Activated CD8-positive, alpha-beta T cell treated with anti-CD3 and anti-CD28 coated beads, Interleukin-2, amount 10 ng/mL, durations not matched to agents 7 days and 5 days (primary cell): ENCODE results near the gene SUCLG2. TPM values are rescaled to one million over a fixed set of nuclear protein-coding genes. Genes with fewer than 3 reads are reported as not detected.

Experiments
- ATAC-seq: fragments of 150-1000 bp; cut with Tn5 transposase; one replicate; pipeline ENCODE4 v1.10.0; 2021; ENCODE audit warnings: moderate library complexity
- CTCF ChIA-PET: fragments of 350-600 bp; sonication (Branson Sonifier 250); formaldehyde crosslinking; loops from one replicate; lab custom pipeline; 2021; ENCODE audit warnings: antibody characterized with exemption; lab: Charles Lee
- POLR2A ChIA-PET: fragments of 350-600 bp; sonication (Branson Sonifier 250); formaldehyde crosslinking; loops from one replicate; lab custom pipeline; 2021; ENCODE audit warnings: antibody characterized with exemption; lab: Charles Lee
- DNase-seq: peaks from one replicate; pipeline ENCODE4 v3.0.0-alpha.2; 2020
- H3K27ac Mint-ChIP-seq: one replicate; pipeline ENCODE4 v1.8.0; 2021; ENCODE audit warnings: mild to moderate bottlenecking, mixed read lengths
- H3K27me3 Mint-ChIP-seq: one replicate; pipeline ENCODE4 v1.8.0; 2021; ENCODE audit warnings: low read depth, mixed read lengths
- H3K36me3 Mint-ChIP-seq: one replicate; pipeline ENCODE4 v1.8.0; 2021; ENCODE audit warnings: low read depth, mixed read lengths
- H3K4me1 Mint-ChIP-seq: one replicate; pipeline ENCODE4 v1.8.0; 2021; ENCODE audit warnings: low read depth, mixed read lengths
- H3K4me3 Mint-ChIP-seq: one replicate; pipeline ENCODE4 v1.8.0; 2021; ENCODE audit warnings: mild to moderate bottlenecking, mixed read lengths
- H3K9me3 Mint-ChIP-seq: one replicate; pipeline ENCODE4 v1.8.0; 2022; ENCODE audit warnings: mixed read lengths; ENCODE audit not compliant: insufficient read depth
- total RNA-seq, 2 experiments: library from RNA; stranded (reverse); gene quantifications; one replicate each; pipeline ENCODE4 v1.2.3, GENCODE V29; 2021

SUCLG2 gene
- total RNA-seq, 2 experiments from 2014 or later, result 51.7 to 55.0 TPM

- ATAC-seq, result no peak
- Mint-ChIP-seq H3K4me3 (no peak overlapping the region), H3K36me3 (peaks cover 82% of the 10 kb centered on the region), H3K27ac (no peak overlapping the region), H3K9me3 (peaks cover 4% of the 10 kb centered on the region), H3K4me1 (peaks cover 24% of the 10 kb centered on the region), H3K27me3 (no peaks in the 10 kb centered on the region)
- no peak for DNase-seq
- ChIA-PET POLR2A (no interaction called here), CTCF (interaction anchor here (1.1 kb wide), 1 partner anchor 16 kb away, joined by 4 read pairs; no protein-coding TSS in a partner anchor)
Measured at GRCh38 chr3:67609709-67610108, 44.7 kb downstream of the SUCLG2 start.

GRCh38 chr3:67608034-67608433, 46.4 kb downstream of the SUCLG2 start:
- Mint-ChIP-seq H3K9me3 (peaks cover 1% of the 10 kb centered on the region), H3K36me3 (peaks cover 83% of the 10 kb centered on the region), H3K4me1 (peaks cover 37% of the 10 kb centered on the region), H3K4me3 (no peak overlapping the region), H3K27ac (no peak overlapping the region), H3K27me3 (no peaks in the 10 kb centered on the region)
- ChIA-PET CTCF (interaction anchor here (1.5 kb wide), 1 partner anchor 10 kb away, joined by 3 read pairs; no protein-coding TSS in a partner anchor), POLR2A (interaction anchor here (1.0 kb wide), 1 partner anchor 47 kb away, joined by 4 read pairs; no protein-coding TSS in a partner anchor)
- no peak for DNase-seq
- ATAC-seq, result no peak

- Mint-ChIP-seq H3K4me3 (no peak overlapping the region), H3K27me3 (no peaks in the 10 kb centered on the region), H3K9me3 (no peaks in the 10 kb centered on the region), H3K27ac (no peak overlapping the region), H3K36me3 (peaks cover 73% of the 10 kb centered on the region), H3K4me1 (peaks cover 47% of the 10 kb centered on the region)
- ChIA-PET POLR2A (no interaction called here), CTCF (no interaction called here)
- ATAC-seq (no peak), DNase-seq (no peak)
Measured at GRCh38 chr3:67605377-67605776, 49.0 kb downstream of the SUCLG2 start.

DNA sequence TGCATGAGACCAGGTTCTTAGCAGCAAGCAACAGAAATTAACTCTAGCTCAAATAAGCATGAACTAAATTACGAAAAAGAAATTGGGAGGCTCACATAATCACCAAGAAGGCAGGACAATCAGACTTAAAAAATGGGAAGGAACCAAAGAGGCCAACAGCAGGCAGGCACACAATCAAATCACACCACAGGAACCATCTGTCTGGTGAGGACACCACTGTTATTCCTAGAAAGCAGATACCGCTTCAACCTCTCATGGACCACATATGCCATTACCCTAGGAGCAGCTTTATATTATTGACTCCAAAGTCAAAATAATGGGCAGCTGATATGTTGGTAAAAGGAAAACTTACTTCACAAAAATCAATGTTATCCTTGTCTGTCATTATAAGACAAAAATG, 51.6 kb downstream of the SUCLG2 start:
- CTCF ChIA-PET, result interaction anchor here (1.0 to 1.5 kb wide), 4 partner anchors 10 to 49 kb away, joined by 3 to 4 read pairs (median 3); no protein-coding TSS in a partner anchor
- POLR2A ChIA-PET, result no interaction called here
- H3K4me3 Mint-ChIP-seq, result peak overlapping the region; percentile 46
- H3K36me3 Mint-ChIP-seq, result peaks cover 69% of the 10 kb centered on the region
- DNase-seq (no peak), ATAC-seq (no peak)
- peak overlapping the region; percentile 62 for H3K27ac Mint-ChIP-seq
- H3K9me3 Mint-ChIP-seq, result no peaks in the 10 kb centered on the region
- H3K27me3 Mint-ChIP-seq, result no peaks in the 10 kb centered on the region
- peaks cover 66% of the 10 kb centered on the region for H3K4me1 Mint-ChIP-seq

- Mint-ChIP-seq H3K9me3 (no peaks in the 10 kb centered on the region), H3K4me1 (peaks cover 71% of the 10 kb centered on the region)
- ATAC-seq, result peak; percentile 90
Measured at GRCh38 chr3:67601919-67602608, 52.3 kb downstream of the SUCLG2 start.

DNA sequence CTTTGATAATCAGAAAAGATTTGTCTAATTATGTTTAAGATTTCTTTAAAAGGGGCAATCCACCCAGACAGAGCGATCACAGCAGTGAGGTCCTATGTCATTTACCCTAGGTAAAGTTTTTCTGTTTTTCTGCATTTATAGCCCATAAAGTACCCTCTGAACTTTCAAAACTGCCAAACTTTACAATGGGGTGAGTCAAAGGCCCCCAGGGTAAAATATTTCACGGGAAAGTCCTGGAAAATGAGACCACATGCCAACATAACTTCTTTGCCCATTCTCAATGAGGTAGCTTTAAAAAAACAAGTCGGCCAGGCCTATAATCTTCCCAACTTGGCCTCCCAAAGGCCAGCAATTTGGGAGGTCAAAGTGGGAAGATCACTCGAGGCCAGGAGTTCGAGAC, 53.0 kb downstream of the SUCLG2 start:
- H3K9me3 Mint-ChIP-seq, result no peaks in the 10 kb centered on the region
- H3K27ac Mint-ChIP-seq, result peak overlapping the region; percentile 48
- DNase-seq (no peak), ATAC-seq (no peak)
- peaks cover 77% of the 10 kb centered on the region for H3K4me1 Mint-ChIP-seq
- POLR2A ChIA-PET, result no interaction called here
- H3K27me3 Mint-ChIP-seq, result no peaks in the 10 kb centered on the region
- CTCF ChIA-PET, result interaction anchor here (0.7 to 1.5 kb wide), 2 partner anchors 11 to 13 kb away, joined by 3 to 4 read pairs; no protein-coding TSS in a partner anchor
- H3K4me3 Mint-ChIP-seq, result peak overlapping the region; percentile 12
- peaks cover 68% of the 10 kb centered on the region for H3K36me3 Mint-ChIP-seq

More at GRCh38 chr3:67601919-67602608, 52.3 kb downstream of the SUCLG2 start:
- Mint-ChIP-seq H3K27ac (peak overlapping the region; percentile 75), H3K36me3 (peaks cover 67% of the 10 kb centered on the region), H3K27me3 (no peaks in the 10 kb centered on the region), H3K4me3 (peak overlapping the region; percentile 46)
- DNase-seq, result peak; percentile 51
- POLR2A ChIA-PET, result interaction anchor here (0.9 kb wide), 1 partner anchor 54 kb away, joined by 3 read pairs; no protein-coding TSS in a partner anchor
- CTCF ChIA-PET, result interaction anchor here (0.7 to 1.5 kb wide), 4 partner anchors 11 to 34 kb away, joined by 3 to 4 read pairs (median 3); no protein-coding TSS in a partner anchor

GRCh38 chr3:67599821-67600220, 54.6 kb downstream of the SUCLG2 start:
- DNase-seq, result no peak
- ATAC-seq, result no peak
- no peaks in the 10 kb centered on the region for H3K9me3 Mint-ChIP-seq
- CTCF ChIA-PET, result interaction anchor here (0.7 to 1.0 kb wide), 2 partner anchors 12 to 19 kb away, joined by 3 read pairs; no protein-coding TSS in a partner anchor
- no peak overlapping the region for H3K27ac Mint-ChIP-seq
- H3K4me1 Mint-ChIP-seq, result peaks cover 76% of the 10 kb centered on the region
- POLR2A ChIA-PET, result no interaction called here
- no peaks in the 10 kb centered on the region for H3K27me3 Mint-ChIP-seq
- H3K36me3 Mint-ChIP-seq, result peaks cover 67% of the 10 kb centered on the region
- no peak overlapping the region for H3K4me3 Mint-ChIP-seq

GRCh38 chr3:67598814-67599556, 55.4 kb downstream of the SUCLG2 start:
- Mint-ChIP-seq H3K4me1 (peaks cover 75% of the 10 kb centered on the region), H3K36me3 (peaks cover 66% of the 10 kb centered on the region)
- CTCF ChIA-PET, result interaction anchor here (1.0 kb wide), 1 partner anchor 11 kb away, joined by 3 read pairs; no protein-coding TSS in a partner anchor

DNA sequence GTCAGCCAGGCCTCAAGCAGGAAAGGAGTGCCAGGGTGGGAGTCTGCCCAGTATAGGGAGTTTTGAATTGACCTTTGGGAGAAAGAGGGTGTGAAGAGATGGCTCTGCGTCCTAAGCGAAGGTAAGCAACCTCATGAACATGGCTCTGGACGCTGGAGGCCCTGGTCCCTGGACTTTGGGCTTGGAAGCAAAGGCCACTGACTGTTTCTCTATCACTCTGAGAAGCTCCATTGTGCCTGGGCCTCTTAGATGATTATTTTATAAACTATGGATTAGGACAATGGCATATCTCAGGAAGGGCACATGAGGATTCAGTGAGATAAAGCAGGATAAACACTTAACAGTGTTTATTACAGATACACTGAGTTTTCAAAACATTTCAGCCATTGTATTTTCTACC, 59.0 kb downstream of the SUCLG2 start:
- no peaks in the 10 kb centered on the region for H3K9me3 Mint-ChIP-seq
- peaks cover 75% of the 10 kb centered on the region for H3K36me3 Mint-ChIP-seq
- H3K4me3 Mint-ChIP-seq, result no peak overlapping the region
- ATAC-seq, result no peak
- ChIA-PET POLR2A (no interaction called here), CTCF (interaction anchor here (2.2 kb wide), 1 partner anchor 195 kb away, joined by 10 read pairs; no protein-coding TSS in a partner anchor)
- no peak for DNase-seq
- no peak overlapping the region for H3K27ac Mint-ChIP-seq
- peaks cover 47% of the 10 kb centered on the region for H3K4me1 Mint-ChIP-seq
- H3K27me3 Mint-ChIP-seq, result no peaks in the 10 kb centered on the region

More at GRCh38 chr3:67598814-67599556, 55.4 kb downstream of the SUCLG2 start:
- Mint-ChIP-seq H3K27ac (peak overlapping the region; percentile 7), H3K4me3 (no peak overlapping the region), H3K27me3 (no peaks in the 10 kb centered on the region), H3K9me3 (no peaks in the 10 kb centered on the region)
- POLR2A ChIA-PET, result no interaction called here
- no peak for DNase-seq
- ATAC-seq, result no peak

DNA sequence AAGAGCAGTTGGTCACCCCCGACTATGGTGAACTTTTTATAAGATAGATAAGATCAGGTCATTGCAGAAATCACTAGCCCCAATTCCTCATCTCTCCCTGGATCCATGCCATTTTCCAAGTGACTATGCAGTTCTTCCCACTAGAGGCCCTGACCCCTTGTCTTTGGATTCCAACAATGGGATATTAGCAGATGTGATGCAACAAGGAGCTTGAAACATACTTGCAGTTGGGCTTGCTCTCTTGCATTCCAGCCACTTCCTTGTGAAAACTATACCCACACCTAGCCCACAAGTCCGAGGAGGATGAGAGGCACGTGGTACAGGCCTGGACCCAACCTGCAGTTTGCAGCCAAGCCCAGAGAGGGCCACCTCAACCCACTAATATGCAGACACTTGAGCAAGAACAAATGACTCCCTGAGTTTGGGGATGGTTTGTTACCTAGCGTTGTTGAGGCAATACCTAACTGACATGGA, 60.6 kb downstream of the SUCLG2 start:
- ChIA-PET CTCF (interaction anchor here (1.1 to 2.2 kb wide), 4 partner anchors 15 to 196 kb away, joined by 3 to 10 read pairs (median 4); no protein-coding TSS in a partner anchor), POLR2A (no interaction called here)
- no peak for DNase-seq
- H3K9me3 Mint-ChIP-seq, result no peaks in the 10 kb centered on the region
- peaks cover 32% of the 10 kb centered on the region for H3K4me1 Mint-ChIP-seq
- no peak overlapping the region for H3K4me3 Mint-ChIP-seq
- ATAC-seq, result no peak
- no peaks in the 10 kb centered on the region for H3K27me3 Mint-ChIP-seq
- H3K36me3 Mint-ChIP-seq, result peaks cover 67% of the 10 kb centered on the region
- H3K27ac Mint-ChIP-seq, result no peak overlapping the region

DNA sequence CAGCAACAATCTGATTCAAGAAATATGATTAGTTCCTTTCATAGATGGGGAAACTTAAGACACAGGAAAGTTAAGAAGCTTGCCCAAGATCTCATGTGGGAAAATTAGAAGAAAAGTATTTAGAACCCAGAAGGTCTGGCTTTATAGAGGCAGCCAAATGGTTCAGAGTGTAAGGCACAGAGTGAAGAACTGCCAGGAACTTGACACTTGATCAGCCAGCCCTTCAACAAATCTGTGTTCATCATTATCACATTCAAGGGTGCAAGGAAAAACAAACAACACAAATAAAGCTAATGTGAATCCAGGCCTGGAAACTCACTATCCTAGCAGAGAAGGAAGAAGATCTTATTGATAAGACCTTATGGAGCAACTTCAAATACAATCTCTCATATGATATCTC, 62.4 kb downstream of the SUCLG2 start:
- Mint-ChIP-seq H3K4me1 (peaks cover 22% of the 10 kb centered on the region), H3K27ac (no peak overlapping the region), H3K36me3 (peaks cover 60% of the 10 kb centered on the region), H3K27me3 (no peaks in the 10 kb centered on the region), H3K9me3 (no peaks in the 10 kb centered on the region), H3K4me3 (no peak overlapping the region)
- ChIA-PET CTCF (no interaction called here), POLR2A (no interaction called here)
- DNase-seq, result no peak
- no peak for ATAC-seq
